MCF 10A (cell line): ENCODE data around the gene PADI4. TPM values are rescaled to one million over a fixed set of nuclear protein-coding genes. Genes with fewer than 3 reads are reported as not detected.

Experiments
- BruUV-seq: library from RNA; stranded (reverse); fragments of 400-500 nt; replicated peaks from 2 replicates; lab custom pipeline; 2021; lab: Mats Ljungman, UMichigan
- CTCF ChIA-PET: fragments of 300-600 bp; sonication (Branson Sonifier 250); formaldehyde crosslinking; extraction: SDS; loops from one replicate; lab custom pipeline; 2021; ENCODE audit warnings: antibody characterized with exemption, inconsistent platforms; lab: Yijun Ruan, JAX
- POLR2A ChIA-PET: fragments of 300-600, 350-650 bp; sonication (Branson Sonifier 250); formaldehyde crosslinking; extraction: SDS; loops from one replicate; lab custom pipeline; 2020; ENCODE audit warnings: antibody characterized with exemption, inconsistent platforms; lab: Yijun Ruan, JAX
- DNase-seq: peaks from one replicate; pipeline ENCODE4 v3.0.0-alpha.2; 2018; ENCODE audit not compliant: unreplicated experiment
- H3K27ac Mint-ChIP-seq: one replicate; pipeline ENCODE4 v1.8.0; 2022; ENCODE audit warnings: mild to moderate bottlenecking, low read depth, mixed read lengths; ENCODE audit not compliant: unreplicated experiment
- H3K27me3 Mint-ChIP-seq: one replicate; pipeline ENCODE4 v1.8.0; 2022; ENCODE audit warnings: mixed read lengths; ENCODE audit not compliant: insufficient read depth, unreplicated experiment
- H3K36me3 Mint-ChIP-seq: one replicate; pipeline ENCODE4 v1.8.0; 2022; ENCODE audit warnings: mild to moderate bottlenecking, moderate library complexity, mixed read lengths; ENCODE audit not compliant: insufficient read depth, unreplicated experiment
- H3K4me1 Mint-ChIP-seq: one replicate; pipeline ENCODE4 v1.8.0; 2022; ENCODE audit warnings: mixed read lengths; ENCODE audit not compliant: insufficient read depth, unreplicated experiment
- H3K4me3 Mint-ChIP-seq: one replicate; pipeline ENCODE4 v1.8.0; 2022; ENCODE audit warnings: mild to moderate bottlenecking, moderate library complexity, mixed read lengths; ENCODE audit not compliant: unreplicated experiment
- H3K9me3 Mint-ChIP-seq: one replicate; pipeline ENCODE4 v1.8.0; 2022; ENCODE audit warnings: mixed read lengths; ENCODE audit not compliant: unreplicated experiment
- intact Hi-C: fragments of 100-400 bp; cut with micrococcal nuclease; formaldehyde crosslinking; loops from 2 replicates; pipeline ENCODE4 v1.14.1; 2022
- total RNA-seq: library from RNA; stranded (reverse); gene quantifications from 2 replicates; pipeline ENCODE4 v1.2.3, GENCODE V29; 2022
- TF ChIP-seq, protein P1 (sequence below): fragments of 200-600 bp; IDR thresholded peaks from one replicate; pipeline ENCODE4 v1.8.0; 2022; ENCODE audit warnings: antibody characterized with exemption, mild to moderate bottlenecking; ENCODE audit not compliant: unreplicated experiment

Gene PADI4
- total RNA-seq, 1 experiment from 2014 or later = 0.51 TPM

GRCh38 chr1:17313530-17314309, 5.7 kb downstream of the PADI4 start:
- no TSS peak for BruUV-seq
- no peaks in the 10 kb centered on the region for H3K9me3 Mint-ChIP-seq
- no peak overlapping the region for H3K4me3 Mint-ChIP-seq
- ChIA-PET POLR2A (interaction anchor here (1.3 kb wide), 1 partner anchor 16 kb away, joined by 4 read pairs; no protein-coding TSS in a partner anchor), CTCF (interaction anchor here (1.2 kb wide), 1 partner anchor 9 kb away, joined by 3 read pairs; no protein-coding TSS in a partner anchor)
- intact Hi-C loops = no loop called here
- peaks cover 36% of the 10 kb centered on the region for H3K4me1 Mint-ChIP-seq
- H3K27ac Mint-ChIP-seq = no peak overlapping the region
- TF ChIP-seq, protein P1, sequence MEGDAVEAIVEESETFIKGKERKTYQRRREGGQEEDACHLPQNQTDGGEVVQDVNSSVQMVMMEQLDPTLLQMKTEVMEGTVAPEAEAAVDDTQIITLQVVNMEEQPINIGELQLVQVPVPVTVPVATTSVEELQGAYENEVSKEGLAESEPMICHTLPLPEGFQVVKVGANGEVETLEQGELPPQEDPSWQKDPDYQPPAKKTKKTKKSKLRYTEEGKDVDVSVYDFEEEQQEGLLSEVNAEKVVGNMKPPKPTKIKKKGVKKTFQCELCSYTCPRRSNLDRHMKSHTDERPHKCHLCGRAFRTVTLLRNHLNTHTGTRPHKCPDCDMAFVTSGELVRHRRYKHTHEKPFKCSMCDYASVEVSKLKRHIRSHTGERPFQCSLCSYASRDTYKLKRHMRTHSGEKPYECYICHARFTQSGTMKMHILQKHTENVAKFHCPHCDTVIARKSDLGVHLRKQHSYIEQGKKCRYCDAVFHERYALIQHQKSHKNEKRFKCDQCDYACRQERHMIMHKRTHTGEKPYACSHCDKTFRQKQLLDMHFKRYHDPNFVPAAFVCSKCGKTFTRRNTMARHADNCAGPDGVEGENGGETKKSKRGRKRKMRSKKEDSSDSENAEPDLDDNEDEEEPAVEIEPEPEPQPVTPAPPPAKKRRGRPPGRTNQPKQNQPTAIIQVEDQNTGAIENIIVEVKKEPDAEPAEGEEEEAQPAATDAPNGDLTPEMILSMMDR = no peak
- no peaks in the 10 kb centered on the region for H3K36me3 Mint-ChIP-seq
- DNase-seq = no peak
- no peaks in the 10 kb centered on the region for H3K27me3 Mint-ChIP-seq

DNA sequence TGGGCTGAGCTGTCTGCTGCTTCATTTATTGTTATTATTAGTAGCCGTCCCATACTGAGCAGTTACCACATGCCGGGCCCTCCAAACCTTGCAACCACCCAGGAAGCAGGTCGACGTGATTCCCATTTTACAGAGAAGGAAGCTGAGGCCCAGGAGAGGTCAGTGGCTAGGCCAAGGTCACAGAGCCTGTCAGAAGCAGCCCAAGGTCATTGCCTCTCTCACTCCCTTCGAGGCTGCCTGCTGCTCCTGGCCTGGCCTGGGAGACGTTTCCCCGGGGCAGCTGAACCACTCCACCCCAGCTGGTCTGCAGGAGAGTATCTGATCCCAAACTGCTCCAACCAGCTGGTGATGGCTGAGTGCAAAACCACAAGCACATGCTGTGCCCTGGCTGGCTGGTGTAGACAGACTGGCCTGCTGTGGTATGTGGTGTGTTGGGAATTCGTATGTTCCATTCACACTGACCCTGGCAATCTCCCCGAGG, 6.5 kb downstream of the PADI4 start:
- Mint-ChIP-seq H3K4me1 (peaks cover 32% of the 10 kb centered on the region), H3K27ac (no peak overlapping the region), H3K27me3 (no peaks in the 10 kb centered on the region), H3K4me3 (no peak overlapping the region), H3K9me3 (no peaks in the 10 kb centered on the region), H3K36me3 (no peaks in the 10 kb centered on the region)
- TF ChIP-seq, protein P1 = no peak
- POLR2A ChIA-PET = interaction anchor here (1.1 to 1.3 kb wide), 2 partner anchors 16 to 81 kb away, joined by 4 read pairs; no protein-coding TSS in a partner anchor
- no peak for DNase-seq
- no TSS peak for BruUV-seq
- intact Hi-C loops = no loop called here
- CTCF ChIA-PET = no interaction called here

DNA sequence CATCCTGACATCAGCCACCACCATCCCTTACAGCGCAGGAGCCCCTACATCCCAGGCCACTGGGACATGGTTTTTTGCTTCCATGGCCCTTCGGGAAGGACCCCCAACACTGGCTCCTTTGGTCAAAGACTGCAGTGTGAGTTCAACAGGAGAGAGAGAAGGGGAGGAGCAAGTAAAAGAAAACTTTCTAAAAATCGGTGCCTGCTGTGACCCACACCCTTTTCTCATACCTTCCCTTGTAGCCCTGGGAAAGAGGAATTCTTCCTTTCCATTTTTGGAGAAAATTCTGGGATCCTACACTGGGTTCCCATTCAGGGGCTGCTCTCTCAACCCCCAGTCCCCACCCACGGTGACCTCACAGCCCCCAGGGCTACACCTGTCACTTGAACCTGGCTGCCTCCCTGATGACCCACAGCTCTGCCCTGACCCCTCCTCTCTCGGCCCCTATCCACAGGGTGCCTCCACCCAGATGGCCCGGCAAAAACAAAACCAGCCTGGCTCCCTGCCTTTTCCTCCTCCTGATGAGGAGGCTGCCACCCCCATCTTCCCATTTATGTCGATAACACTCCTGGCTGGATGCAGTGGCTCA, 7.6 kb downstream of the PADI4 start:
- TF ChIP-seq, protein P1 = no peak
- no TSS peak for BruUV-seq
- Mint-ChIP-seq H3K4me1 (peaks cover 22% of the 10 kb centered on the region), H3K27ac (no peak overlapping the region), H3K27me3 (no peaks in the 10 kb centered on the region), H3K4me3 (no peak overlapping the region), H3K9me3 (no peaks in the 10 kb centered on the region), H3K36me3 (no peaks in the 10 kb centered on the region)
- no peak for DNase-seq
- CTCF ChIA-PET = interaction anchor here (0.6 kb wide), 1 partner anchor 1026 kb away, joined by 3 read pairs; no protein-coding TSS in a partner anchor
- POLR2A ChIA-PET = interaction anchor here (1.1 kb wide), 1 partner anchor 83 kb away, joined by 4 read pairs; no protein-coding TSS in a partner anchor
- intact Hi-C loops = no loop called here

DNA sequence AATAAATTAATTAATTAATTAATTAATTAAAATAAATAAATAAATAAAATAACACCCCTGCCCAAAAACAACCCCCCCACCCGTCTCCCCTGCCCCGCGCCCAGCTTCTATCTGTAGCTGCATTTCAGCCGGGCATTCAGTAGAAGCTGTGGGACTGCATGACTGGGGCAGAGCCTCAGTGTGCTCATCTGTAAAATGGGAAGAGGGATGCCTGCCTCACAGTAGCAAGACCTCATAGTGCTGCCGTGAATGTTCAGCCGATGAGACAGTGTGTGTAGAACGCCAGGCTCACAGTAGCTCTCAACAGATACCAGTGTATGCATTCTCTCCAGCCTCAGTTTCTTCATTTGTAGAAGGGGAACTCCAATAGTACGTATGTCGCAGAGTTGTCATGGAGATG, 8.7 kb downstream of the PADI4 start:
- intact Hi-C loops = no loop called here
- no peak overlapping the region for H3K27ac Mint-ChIP-seq
- CTCF ChIA-PET = interaction anchor here (0.8 kb wide), 1 partner anchor 20 kb away, joined by 4 read pairs; no protein-coding TSS in a partner anchor

More for the DNA sequence above, 8.7 kb downstream of the PADI4 start:
- POLR2A ChIA-PET = no interaction called here
- no peaks in the 10 kb centered on the region for H3K36me3 Mint-ChIP-seq
- no peak for DNase-seq
- H3K4me3 Mint-ChIP-seq = no peak overlapping the region
- H3K9me3 Mint-ChIP-seq = no peaks in the 10 kb centered on the region
- TF ChIP-seq, protein P1 = no peak
- no peaks in the 10 kb centered on the region for H3K27me3 Mint-ChIP-seq
- no TSS peak for BruUV-seq
- H3K4me1 Mint-ChIP-seq = peaks cover 22% of the 10 kb centered on the region
